NCI-H1436 treated with DMSO at 0.1 percent for 48 hours (cell line): ENCODE measurements around the gene KLRF2.

Source experiments
- DNase-seq: peaks from one replicate; lab custom pipeline; 2025; lab: John Stamatoyannopoulos, UW

The KLRF2 gene

DNA sequence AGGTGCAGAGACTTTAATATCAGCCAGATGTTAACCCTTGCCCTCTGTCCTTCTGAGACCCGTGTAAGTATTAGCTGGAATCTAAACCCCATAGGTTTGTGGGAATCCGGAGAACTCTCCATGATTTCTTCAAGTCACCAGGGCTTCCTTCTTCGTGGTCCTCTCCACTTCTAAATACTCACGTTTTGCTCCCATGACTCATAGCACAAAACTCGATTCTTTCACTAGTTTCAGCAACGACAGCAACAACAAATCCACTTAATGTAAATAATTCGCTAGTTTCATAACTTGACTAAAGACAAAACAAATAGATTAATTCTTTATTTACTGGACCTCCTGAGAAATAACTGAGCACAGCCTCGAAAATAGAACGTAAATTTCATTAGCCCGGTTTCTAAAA lies 55.3 kb downstream of the KLRF2 start:
- no peak for DNase-seq

- DNase-seq = no peak
Observed at GRCh38 chr12:9940375-9940774, 59.1 kb downstream of the KLRF2 start.

- no peak for DNase-seq
Observed at GRCh38 chr12:9941838-9942237, 60.5 kb downstream of the KLRF2 start.

DNA sequence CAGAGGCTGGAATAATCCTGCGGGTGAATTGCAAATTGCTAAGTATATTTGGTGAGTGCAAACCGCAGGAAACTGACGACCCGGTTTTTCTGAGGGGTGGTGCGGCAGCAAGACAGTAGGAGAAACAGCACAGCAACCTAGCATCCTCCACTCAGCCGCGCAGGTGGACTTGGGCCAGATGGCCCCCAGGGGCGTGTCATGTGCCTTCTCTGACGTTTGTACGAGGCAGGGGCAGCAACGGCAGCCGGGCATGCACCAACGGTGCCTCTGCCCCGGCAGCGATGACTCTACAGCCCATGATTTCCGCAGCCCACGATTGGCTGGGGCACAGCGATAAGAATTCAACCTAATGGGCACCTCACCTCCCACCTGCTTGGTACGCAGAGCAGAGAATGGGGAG lies 62.0 kb downstream of the KLRF2 start:
- no peak for DNase-seq

DNA sequence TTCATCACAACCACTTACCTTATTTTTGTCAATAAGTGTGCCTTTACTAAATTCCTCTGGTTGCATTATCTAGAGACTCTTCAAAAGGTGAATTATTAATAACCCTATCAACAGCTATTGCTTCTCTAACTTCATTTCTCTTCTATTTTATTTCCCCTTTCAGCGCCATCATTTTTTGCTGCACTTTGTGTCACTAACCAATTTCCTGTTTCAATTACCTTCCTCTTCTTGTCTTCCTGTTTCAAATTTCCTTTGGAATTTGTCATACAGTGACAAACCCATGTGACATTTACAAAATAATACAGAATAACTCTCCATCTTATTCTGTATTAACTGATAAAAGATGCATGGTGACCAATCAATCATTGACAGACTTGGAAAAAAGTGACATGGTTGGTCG lies 63.1 kb downstream of the KLRF2 start:
- no peak for DNase-seq
